GM18507 (cell line): ENCODE measurements around the gene NAT8L.

Experiments
- DNase-seq: peaks from one replicate; pipeline ENCODE4 v3.0.0; 2011; ENCODE audit warnings: low read depth; ENCODE audit not compliant: insufficient read length; ENCODE audit errors: extremely low spot score
- FAIRE-seq: peaks from 2 replicates; lab custom pipeline; 2011; peaks lifted over from hg19 to GRCh38; lab: Jason Lieb, UNC

Gene NAT8L

GRCh38 chr4:2072971-2073807 lies 14.1 kb downstream of the NAT8L start:
- FAIRE-seq, result no peak
- no peak for DNase-seq

GRCh38 chr4:2073808-2074481 lies 14.8 kb downstream of the NAT8L start:
- FAIRE-seq, result no peak
- DNase-seq, result no peak

DNA sequence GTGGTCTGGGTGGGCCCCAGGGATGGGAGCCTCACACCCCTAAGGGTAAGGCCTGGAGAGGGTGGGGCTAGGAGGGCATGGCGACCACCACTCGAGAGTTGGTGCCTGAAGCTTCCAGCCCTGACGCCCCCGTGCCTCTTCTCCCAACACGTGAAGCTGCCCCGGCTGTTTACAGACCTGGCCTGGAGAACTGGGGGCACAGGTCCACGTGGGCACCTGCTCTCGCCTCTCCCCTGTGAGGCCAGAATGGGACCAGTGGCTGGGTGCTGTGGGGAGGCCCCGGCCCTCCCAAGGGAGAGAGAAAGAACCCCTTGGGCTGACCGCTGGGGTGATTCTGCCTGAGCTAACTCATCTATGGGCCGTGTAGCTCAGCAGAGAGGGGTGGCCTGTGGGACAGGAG lies 15.5 kb downstream of the NAT8L start:
- no peak for FAIRE-seq
- DNase-seq, result no peak

GRCh38 chr4:2075171-2075986 lies 16.3 kb downstream of the NAT8L start:
- no peak for FAIRE-seq

DNA sequence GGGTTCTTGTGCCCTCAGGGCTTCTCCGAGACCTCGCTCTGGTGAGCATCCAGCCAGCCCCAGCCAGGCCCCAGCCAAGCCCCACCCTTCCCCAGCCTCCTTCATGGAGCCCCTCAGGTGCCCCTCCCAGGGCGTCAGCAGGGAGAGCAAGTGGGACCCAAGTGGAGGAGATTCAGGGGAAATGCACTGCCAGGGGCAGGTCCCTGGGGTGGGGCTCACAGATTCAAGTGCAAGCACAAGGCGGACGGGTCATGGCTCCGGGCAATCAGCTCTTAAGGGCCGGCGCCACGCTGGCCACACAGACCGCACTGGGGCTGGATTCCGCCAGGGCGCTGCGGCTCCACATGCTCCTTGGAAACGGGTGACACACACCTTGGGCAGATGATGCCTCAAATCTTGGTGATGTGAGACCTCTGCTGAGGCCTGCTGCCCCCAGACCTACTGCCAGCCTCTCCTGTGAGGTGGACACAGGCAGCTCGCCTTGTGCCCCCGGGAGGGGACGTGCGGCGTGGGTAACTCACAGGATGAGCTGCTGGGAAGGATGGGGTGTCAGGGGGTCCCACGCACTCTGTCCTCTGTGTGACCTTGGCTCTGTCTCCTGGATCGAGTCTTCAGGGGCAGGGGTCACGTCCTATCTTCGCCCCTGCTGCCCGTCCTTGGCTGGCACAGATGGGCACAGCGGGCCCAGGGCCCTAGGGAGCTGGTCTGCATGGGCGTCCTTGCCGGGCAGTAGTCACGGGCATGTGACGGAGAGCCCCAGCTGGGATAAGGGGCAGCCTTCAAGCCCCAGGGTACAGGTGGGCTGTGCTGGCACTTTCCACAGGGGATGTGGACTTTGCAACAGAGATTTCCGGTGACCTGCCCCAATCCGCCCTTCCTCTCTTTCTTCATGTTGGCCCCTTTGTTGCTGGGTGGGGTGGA lies 17.1 kb downstream of the NAT8L start:
- FAIRE-seq (no peak), DNase-seq (no peak)

More at GRCh38 chr4:2075171-2075986, 16.3 kb downstream of the NAT8L start:
- DNase-seq, result no peak

GRCh38 chr4:2076908-2077536 lies 17.9 kb downstream of the NAT8L start:
- FAIRE-seq (no peak), DNase-seq (no peak)

DNA sequence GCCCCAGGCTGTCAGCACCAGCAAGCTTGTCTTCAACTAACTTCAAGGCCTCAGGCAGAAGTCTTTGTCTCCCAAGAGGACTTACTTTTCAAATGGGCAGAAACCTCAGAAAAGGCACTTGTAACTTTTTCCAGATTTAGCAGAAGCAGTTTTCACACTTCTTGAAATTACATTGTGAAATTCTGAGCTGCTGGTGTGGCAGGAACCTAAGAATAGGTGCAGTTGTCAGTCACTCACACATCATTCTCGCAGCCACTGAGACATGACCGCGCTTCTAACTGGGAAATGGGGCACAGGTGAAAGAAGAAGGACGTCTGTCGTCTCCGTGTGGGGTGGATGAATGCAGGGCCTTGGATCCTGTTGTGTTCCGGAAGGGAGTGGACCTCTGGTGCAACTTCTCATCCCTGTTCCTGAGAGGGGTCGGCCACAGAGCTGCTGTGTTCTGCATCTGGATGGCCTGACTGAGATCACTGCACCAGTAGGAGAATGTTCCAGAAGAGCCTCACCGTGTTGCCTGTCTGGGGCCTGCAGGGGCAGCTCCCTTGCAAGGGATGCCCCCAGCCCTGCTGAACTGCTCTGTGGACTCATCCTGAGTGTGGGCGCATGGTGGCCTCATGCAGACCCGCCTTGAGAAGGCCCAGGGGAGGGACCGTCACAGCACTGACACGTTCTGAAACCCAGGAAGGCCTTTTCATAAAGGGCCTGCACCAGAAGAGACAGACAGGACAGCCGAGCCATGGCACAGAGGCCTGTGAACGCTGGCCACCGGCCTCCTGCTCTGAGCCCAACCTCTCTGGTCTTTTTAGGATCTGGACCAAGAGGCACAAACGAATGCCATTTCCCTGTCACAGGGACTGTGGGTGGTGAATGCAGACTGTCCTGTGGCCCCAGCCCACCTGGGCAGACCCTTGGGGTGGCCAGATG lies 18.7 kb downstream of the NAT8L start:
- FAIRE-seq, result no peak
- DNase-seq, result no peak

DNA sequence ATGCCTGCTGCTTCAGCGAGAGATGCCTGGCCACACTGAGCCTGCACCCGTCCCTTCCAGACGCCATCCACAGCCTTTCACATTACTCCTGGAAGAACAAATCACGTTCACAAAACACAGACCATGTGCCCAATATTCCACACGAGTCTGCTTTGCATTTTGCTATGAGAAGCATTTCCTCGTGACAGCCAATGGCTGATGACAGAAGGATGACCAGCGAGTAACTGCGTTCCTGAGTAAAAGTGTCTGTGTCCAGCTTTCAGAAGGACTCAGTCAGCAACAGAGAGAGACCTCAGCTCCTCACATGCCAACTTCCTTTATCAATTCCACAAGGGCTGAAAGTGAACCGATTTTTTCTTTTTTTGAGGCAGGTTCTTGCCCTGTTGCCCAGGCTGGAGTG lies 19.5 kb downstream of the NAT8L start:
- DNase-seq (no peak), FAIRE-seq (no peak)

DNA sequence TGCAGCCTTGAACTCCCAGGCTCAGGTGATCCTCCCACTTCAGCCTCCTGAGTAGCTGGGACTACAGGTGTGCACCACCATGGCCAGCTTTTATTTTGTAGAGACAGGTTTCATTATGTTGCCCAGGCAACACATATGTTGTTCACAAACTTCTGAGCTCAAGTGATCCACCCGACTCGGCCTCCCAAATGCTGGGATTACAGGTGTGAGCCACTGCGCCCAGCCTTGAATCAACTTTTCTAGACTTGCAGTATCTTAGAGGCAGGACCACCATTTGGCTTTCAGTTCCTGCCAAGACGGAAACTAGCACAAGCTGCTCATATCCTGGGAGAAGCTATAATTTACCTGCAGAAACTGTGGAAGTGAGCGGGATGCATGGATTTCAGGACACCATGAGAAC lies 19.9 kb downstream of the NAT8L start:
- no peak for FAIRE-seq

GRCh38 chr4:2079926-2080325 lies 20.8 kb downstream of the NAT8L start:
- DNase-seq, result no peak
- FAIRE-seq, result no peak

More for the DNA sequence above, 19.9 kb downstream of the NAT8L start:
- no peak for DNase-seq

DNA sequence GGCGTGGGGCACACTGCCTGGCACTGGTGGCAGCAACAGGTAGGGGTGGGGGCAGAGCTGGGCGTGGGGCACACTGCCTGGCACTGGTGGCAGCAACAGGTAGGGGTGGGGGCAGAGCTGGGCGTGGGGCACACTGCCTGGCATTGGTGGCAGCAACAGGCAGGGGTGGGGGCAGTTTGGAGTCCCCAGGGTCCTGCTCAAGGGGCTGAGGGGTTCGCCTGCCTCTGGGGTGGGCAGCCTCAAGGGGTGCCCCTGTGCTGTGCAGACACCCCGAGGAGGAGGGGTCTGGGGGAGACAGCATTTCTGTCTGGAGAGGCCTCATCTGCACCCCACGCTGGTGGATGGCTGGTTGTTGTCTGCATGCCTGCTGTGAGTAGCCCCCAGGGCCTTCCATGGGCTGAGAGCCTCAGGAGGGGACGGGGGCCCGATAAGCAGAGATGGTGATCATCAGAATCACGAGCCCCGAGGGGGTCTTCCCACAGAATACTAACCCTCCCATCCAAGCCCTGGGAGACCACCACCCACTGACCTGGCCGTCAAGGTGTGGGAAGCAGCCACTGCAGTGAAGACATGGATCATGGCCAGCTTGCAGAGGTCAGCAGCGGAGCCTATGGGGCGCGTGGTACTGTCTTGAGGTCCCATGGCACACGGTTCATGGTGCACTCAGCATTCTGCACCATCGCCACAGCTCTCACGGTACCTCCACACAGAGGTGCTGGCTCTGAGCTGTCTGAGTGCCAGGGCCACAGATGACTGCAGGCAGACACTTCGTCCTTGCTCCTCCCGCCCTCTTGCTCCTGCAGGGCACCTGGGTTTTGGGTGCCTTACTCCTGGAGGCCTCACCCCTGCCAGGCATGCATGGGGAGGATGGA lies 21.5 kb downstream of the NAT8L start:
- FAIRE-seq, result no peak

DNA sequence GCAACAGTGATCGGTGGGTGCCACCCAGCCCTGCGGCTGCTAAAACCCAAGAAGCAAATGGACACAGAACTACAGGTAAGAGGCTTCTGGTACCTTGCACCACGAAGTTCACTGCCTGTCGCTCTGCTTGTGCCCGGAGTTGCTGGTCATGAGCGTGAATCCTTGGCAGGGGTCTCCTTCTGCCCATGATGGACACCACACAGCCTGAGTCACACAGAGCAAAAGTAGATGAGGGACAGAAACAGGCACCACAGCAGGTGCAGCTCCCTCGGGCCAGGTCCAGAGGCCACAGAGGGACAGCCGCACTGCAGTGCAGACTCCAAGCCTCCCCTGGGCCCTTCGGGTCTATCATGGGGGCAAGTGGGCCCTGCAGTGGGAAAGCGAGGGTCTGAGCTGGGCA lies 22.4 kb downstream of the NAT8L start:
- FAIRE-seq (no peak), DNase-seq (no peak)

More for the DNA sequence above, 21.5 kb downstream of the NAT8L start:
- DNase-seq, result no peak

GRCh38 chr4:2082118-2082517 lies 23.0 kb downstream of the NAT8L start:
- no peak for FAIRE-seq

DNA sequence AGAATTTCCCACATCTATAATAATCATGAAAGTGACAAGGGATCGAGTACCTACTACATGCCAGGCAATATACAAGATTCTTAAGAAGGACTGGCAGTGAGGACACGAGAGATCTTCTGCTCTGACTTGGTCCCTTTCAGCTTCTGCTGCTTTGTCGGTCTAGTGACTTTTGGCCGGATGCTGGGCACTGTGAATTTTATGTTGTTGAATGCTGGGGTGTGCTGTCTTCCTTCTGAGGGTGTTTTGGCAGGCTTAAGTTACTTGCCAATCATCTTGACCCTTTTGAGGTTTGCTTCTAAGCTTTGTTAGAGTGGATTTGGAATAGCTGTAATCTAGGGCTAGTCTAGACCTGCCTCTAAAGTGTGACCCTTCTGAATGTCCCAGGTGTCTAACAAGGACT lies 23.5 kb downstream of the NAT8L start:
- FAIRE-seq (no peak), DNase-seq (no peak)

More at GRCh38 chr4:2082118-2082517, 23.0 kb downstream of the NAT8L start:
- no peak for DNase-seq

- no peak for DNase-seq
These were observed 24.1 kb downstream of the NAT8L start for GRCh38 chr4:2083116-2083825.

GRCh38 chr4:2083826-2084160 lies 24.7 kb downstream of the NAT8L start:
- no peak for DNase-seq
- FAIRE-seq, result no peak

More at GRCh38 chr4:2083116-2083825, 24.1 kb downstream of the NAT8L start:
- FAIRE-seq, result no peak
